Astrocyte of the hippocampus (primary cell): Measurements from ENCODE around the gene NTSR2.
"Not testable (repeated sequence)": the region's sequence is repeated elsewhere in the genome, so short reads cannot be mapped to it uniquely, and the experiment has no call there.

Source experiments
- DNase-seq: peaks from one replicate; pipeline ENCODE4 v3.0.0; 2011; ENCODE audit warnings: low read depth, low spot score

Gene NTSR2

GRCh38 chr2:11679486-11680181, 9.6 kb upstream of the NTSR2 start:
- DNase-seq, result no peak

DNA sequence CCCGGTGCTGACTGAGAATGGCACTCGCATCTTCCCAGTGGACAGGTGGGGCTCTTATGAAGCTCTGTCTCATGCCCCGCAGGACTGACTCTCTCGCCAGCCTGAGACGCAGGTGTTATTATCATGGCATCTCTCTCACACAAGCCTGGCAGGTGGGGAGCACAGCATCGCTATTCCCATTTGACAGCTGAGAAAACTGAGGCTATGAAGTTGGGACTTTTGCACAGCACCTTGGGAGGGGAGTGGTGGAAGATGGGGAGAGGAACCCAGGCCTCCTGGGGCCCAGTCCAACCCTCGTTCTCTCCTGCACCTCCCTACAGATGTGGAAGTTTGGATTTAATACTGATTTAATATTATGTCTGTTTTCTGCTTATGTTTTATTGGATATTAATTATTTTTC, 9.0 kb upstream of the NTSR2 start:
- DNase-seq, result no peak

DNA sequence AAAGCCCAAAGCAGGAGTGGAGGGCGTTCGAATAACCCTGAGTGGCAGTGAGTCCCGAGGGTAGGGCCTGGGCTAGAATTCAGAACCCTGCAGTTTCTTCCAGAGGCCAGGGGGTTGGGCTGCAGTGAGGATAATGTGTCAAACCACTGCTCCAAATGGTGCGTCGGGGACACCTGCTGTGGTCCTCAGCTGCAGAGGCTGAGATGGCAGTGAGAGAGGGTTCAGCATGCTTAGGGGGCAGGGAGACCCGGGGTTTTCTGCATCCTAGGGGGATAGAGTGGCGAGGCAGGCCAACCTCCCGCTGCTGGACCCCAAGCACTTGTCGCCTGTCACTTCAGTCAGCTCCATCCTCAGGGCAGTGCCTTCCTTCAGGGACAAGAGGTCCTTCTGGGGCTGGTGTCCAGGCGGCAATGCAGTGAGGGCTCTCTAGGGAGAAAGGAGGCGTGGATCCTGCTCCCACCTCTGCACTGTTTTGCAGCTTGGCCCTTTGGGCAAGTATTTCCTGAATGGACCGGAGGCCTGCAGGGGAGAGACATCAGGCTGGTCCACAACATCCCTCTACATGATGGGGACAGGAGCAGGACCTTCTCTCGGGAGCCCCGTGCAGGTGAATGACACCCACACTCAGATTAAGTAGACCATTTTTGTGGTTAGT, 8.4 kb upstream of the NTSR2 start:
- DNase-seq, result no peak

- no peak for DNase-seq
Measured at GRCh38 chr2:11677136-11678055, 7.4 kb upstream of the NTSR2 start.

DNA sequence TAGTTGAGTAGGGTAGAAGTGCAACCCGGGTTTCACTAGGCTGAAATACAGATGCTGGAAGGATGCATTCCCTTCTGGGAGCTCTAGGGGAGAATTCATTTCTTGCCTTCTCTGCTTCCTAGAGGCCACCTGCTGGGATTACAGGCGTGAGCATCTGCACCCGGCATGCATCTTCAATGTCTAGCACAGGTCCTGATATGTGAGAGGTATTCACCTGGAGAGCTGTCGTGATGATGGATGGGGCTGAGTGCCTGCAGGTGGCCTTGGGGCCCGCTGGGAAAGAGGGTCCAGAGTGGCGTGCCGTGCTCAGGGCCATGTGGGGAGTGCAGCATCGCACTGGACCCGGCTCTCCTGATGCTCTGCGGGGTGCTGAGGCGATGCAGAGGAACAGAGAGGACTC, 6.6 kb upstream of the NTSR2 start:
- no peak for DNase-seq

DNA sequence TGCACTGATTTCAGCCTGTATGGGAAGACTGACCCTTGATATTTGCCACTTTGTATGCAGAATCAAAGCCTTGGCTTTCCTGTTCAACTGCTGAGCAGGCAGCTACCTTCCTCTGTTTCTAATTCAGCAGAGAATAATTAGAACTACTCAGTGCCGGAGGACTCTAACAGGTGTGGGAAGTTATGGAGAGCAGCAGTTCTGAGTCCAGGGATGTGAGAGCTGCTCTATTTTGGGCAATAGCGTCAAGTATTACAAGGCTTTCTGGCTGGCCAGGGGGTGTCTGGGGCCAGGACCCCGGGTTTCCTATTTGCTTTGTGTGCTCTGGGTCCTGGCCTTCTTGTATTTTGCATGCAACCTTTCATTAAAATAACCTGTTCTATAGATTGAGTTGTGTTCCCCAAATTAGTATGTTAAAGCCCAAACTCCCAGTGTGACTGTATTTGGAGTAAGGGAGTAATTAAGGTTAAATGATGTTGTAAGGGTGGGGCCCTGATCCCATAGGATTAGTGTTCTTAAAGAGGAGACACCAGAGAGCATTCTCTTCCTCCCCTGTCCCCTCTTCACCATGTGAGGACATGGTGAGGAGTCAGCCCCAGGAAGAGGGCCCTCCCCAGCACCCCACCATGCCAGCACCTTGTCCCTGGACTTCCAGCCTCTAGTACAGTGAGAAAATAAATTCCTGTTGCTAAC, 5.6 kb upstream of the NTSR2 start:
- no peak for DNase-seq

- no peak for DNase-seq
Measured at GRCh38 chr2:11674983-11675382, 5.0 kb upstream of the NTSR2 start.

DNA sequence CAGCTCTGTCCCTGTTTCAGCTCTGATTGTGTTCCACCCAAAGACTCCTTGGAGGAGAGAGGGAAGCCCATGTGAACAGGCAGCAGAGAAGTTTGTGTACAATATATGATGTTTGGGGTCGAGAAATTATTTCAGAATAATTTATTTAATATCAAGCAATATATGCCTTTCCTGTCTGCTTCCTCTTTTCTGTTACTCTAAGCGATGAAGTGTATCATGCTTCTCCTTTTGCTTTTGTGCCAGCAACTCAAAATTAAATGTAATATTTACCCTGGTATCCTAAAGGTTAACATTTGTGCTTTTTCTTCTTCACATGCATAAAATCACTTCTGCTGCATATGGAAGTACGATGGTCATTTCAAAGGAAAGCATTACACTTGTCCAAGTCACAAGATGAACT, 2.4 kb upstream of the NTSR2 start:
- no peak for DNase-seq

DNA sequence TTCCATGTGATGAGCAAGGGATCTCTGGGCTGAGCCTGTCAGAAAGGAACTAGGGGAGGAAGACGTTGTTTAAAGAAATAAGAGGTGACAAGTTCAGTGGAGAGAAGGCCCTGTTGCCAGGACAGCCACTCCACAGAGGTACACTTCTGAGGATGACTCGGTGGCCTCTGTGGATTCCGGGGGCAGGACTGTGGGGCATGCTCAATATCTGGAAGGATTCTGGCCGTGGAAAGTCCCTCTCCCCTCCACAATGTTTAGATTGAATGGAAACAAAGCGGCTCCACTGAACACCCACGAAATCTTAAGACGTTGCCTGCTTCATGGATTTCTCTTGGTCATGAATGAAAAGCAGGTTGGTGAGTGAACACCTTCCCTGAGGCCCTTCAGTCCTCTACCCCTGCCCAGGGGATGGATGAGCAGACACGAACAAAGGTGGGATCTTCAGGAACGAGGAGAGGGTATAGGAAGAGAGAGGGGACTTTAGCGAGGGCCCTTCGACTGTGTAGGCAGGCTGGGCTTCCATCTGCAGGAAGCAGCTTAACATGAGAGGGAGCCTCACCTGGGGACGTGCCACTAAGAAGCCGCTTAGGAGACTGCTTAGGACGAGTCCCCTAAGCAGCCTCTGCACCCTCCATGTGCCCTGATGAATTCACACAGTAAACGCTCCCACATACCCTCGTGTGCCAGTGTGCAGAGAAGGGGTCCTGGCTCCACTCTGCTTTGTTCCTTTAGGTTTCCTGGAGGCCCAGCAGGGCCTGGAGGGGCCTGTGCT, 1.9 kb downstream of the NTSR2 start:
- no peak for DNase-seq

DNA sequence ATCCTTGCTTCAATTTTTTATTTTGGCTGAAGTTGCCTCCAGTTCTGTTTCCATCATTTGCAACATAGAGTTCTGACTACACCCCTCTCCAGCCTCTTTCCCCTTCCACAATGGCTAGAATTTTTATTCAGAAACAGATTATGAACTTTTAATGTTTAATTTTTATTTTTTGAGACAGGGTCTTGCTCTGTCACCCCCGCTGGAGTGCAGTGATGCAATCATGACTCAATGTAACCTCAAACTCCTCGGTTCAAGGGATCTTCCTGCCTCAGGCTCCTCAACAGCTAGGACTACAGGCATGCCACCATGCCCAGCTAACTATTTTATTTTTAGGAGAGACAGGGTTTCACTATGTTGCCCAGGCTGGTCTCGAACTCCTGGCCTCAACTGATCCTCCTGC, 2.8 kb downstream of the NTSR2 start:
- no peak for DNase-seq

GRCh38 chr2:11665510-11666362, 4.3 kb downstream of the NTSR2 start:
- no peak for DNase-seq

- no peak for DNase-seq
Measured at GRCh38 chr2:11665028-11665427, 5.0 kb downstream of the NTSR2 start.

- DNase-seq, result no peak
Measured at GRCh38 chr2:11663427-11663826, 6.6 kb downstream of the NTSR2 start.

DNA sequence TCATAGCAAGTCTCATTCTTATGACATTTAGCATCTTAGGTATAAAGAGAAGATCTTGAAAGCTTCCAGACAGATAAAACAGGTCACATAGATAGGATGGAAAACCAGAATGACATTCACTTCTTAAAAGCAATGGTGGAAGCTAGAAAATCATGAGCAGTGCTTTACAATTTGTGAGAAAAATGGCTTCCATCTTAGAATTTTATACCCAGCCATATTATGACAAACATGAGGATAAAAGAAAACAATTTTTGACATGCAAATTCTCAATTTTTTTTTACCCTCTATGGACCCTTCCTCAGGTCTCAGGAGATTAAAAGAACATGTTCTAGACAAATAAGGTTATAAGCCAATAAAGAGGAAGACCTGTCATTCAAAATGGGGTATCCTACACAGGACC, 7.1 kb downstream of the NTSR2 start:
- DNase-seq, result no peak

DNA sequence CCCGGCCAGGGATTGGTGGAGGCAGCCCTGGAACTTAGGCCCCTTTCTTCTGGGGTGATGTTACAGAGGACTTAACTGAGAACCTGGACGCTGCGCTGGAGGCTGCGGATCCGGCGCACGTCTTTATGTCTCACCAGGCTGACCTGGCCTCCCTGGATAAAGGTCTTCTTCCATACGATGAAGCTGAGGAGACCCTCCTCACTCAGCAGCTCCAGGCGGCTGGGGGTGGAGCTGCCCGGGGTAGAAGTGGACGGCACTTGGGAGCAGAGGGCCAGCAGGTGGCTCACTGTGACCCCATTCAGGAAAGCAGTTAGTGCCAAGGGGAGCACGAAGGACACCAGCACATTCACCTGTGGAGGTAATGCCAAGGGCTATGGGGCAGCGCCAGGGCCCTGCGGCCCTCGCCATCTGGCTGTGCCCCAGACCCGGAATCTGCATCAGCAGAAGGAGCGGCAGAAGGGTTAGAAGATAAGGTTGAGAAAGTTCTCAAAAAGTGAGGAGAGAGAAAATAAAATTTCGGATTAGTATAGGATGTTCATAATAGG, 8.0 kb downstream of the NTSR2 start:
- DNase-seq, result no peak

DNA sequence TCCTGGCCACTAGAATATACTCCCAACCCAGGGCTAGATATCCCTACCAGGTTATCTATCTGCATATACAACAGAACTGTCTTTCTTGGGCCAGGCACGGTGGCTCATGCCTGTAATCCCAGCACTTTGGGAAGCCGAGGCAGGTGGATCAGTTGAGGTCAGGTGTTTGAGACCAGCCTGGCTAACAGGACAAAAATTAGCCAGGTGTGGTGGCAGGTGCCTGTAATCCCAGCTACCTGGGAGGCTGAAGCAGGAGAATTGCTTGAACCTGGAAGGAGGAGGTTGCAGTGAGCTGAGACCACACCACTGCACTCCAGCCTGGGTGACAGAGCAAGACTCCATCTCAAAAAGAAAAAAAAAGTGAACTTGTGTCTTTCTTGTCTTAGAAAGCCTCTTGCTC, 9.6 kb downstream of the NTSR2 start:
- DNase-seq, result not testable (repeated sequence)

DNA sequence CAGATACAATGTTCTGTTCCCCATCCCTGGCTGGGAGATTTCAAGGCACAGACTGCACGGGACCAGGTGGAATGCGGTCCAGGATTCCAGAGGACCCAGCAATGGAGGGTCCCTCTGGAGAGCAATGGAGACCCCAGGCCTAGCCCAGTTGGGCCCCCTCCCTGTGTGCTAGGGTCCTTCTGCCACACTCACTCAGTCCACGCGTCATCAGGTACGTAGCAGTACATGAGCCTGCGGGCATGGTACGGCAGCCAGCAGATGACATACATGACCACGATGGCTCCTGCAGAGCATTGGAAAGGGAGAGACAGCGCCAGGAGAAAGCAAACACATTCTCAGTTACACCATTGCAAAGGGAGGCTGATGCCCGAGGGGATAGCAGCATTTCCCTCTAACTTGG, 10.1 kb downstream of the NTSR2 start:
- DNase-seq, result no peak

DNA sequence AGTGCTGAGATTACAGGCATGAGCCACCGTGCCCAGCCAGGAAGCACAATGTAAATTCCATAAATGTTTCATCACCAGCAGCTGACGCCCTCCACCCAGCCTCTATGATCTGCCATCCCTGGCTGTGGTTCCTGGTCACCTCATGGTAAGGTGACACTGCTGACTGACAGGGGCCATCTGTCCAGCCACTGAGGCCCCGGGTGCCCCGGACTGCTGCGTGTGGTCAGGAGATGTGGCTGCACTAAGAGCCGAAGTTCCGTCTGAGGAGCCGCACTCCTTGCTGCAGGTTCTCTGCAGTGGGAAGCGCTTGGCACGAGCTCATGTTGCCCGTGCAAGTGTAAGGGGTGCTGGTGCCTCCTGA, 10.9 kb downstream of the NTSR2 start:
- no peak for DNase-seq

GRCh38 chr2:11658208-11659114, 11.5 kb downstream of the NTSR2 start:
- DNase-seq, result no peak
